Superior temporal gyrus (tissue), 1 donor: ENCODE results near the gene SLC40A1.

ENCODE experiments used
- DNase-seq: peaks from one replicate; pipeline ENCODE4 v3.0.0-alpha.2; 2016; ENCODE audit errors: extremely low spot score

Gene SLC40A1

GRCh38 chr2:189601043-189601442 lies 20.5 kb upstream of the SLC40A1 start:
- no peak for DNase-seq

- DNase-seq = no peak
These were observed 18.7 kb upstream of the SLC40A1 start for GRCh38 chr2:189599245-189599644.

- no peak for DNase-seq
These were observed 14.8 kb upstream of the SLC40A1 start for GRCh38 chr2:189595417-189595816.

GRCh38 chr2:189594305-189594704 lies 13.7 kb upstream of the SLC40A1 start:
- DNase-seq = no peak

GRCh38 chr2:189593115-189593514 lies 12.5 kb upstream of the SLC40A1 start:
- DNase-seq = no peak

- DNase-seq = no peak
These were observed 11.9 kb upstream of the SLC40A1 start for GRCh38 chr2:189592353-189592984.

- DNase-seq = no peak
These were observed 7.2 kb upstream of the SLC40A1 start for GRCh38 chr2:189587780-189588179.

GRCh38 chr2:189585226-189585756 lies 4.7 kb upstream of the SLC40A1 start:
- DNase-seq = no peak

- DNase-seq = no peak
These were observed 4.1 kb upstream of the SLC40A1 start for GRCh38 chr2:189584686-189585085.

GRCh38 chr2:189583227-189584198 lies 2.9 kb upstream of the SLC40A1 start:
- no peak for DNase-seq

- no peak for DNase-seq
These were observed 2.2 kb upstream of the SLC40A1 start for GRCh38 chr2:189582809-189583192.

GRCh38 chr2:189582140-189582808 lies 1.7 kb upstream of the SLC40A1 start:
- DNase-seq = no peak

GRCh38 chr2:189581354-189582139 lies 961 bp upstream of the SLC40A1 start:
- no peak for DNase-seq

GRCh38 chr2:189580241-189580651 lies 340 bp downstream of the SLC40A1 start:
- DNase-seq = no peak

- DNase-seq = no peak
These were observed 900 bp downstream of the SLC40A1 start for GRCh38 chr2:189579585-189580186.

GRCh38 chr2:189578272-189578950 lies 2.2 kb downstream of the SLC40A1 start:
- no peak for DNase-seq

- no peak for DNase-seq
These were observed 3.5 kb downstream of the SLC40A1 start for GRCh38 chr2:189577121-189577520.

- DNase-seq = no peak
These were observed 4.2 kb downstream of the SLC40A1 start for GRCh38 chr2:189576396-189576795.

- no peak for DNase-seq
These were observed 5.7 kb downstream of the SLC40A1 start for GRCh38 chr2:189574793-189575475.

GRCh38 chr2:189570570-189571031 lies 10.0 kb downstream of the SLC40A1 start:
- DNase-seq = no peak
